SK-N-SH (cell line): Measurements from ENCODE around the gene ZCCHC2. TPM values are rescaled to one million over a fixed set of nuclear protein-coding genes. Genes with fewer than 3 reads are reported as not detected.
A peak's percentile ranks its signal among the peaks of the same experiment; 100 is the strongest.

Experiments used
- CTCF ChIA-PET: fragments of 300-600, 350-600 bp; formaldehyde crosslinking; extraction: SDS; loops from one replicate; lab custom pipeline; 2021; lab: Yijun Ruan, JAX
- POLR2A ChIA-PET: fragments of 350-600 bp; sonication (Branson Sonifier 250); formaldehyde crosslinking; extraction: SDS; loops from one replicate; lab custom pipeline; 2020; ENCODE audit warnings: antibody characterized with exemption, inconsistent platforms; lab: Yijun Ruan, JAX
- DNase-seq: peaks from one replicate; pipeline ENCODE4 v3.0.0; 2012
- H2AFZ ChIP-seq: fragments of 200-600 bp; sonication (generic); 2 replicates; pipeline ENCODE4 v1.8.1; 2016; ENCODE audit warnings: antibody characterized with exemption, mild to moderate bottlenecking, low read depth
- H3F3A ChIP-seq: fragments of 200-600 bp; sonication (generic); replicated peaks from 2 replicates; pipeline ENCODE3; 2016; ENCODE audit warnings: antibody characterized with exemption, mild to moderate bottlenecking; ENCODE audit not compliant: insufficient read depth
- H3K27ac ChIP-seq, 2 experiments: fragments of 200-500 bp in 1 of 2; fragments of 200-600 bp in 1 of 2; sonication (Bioruptor generic) in 1 of 2; sonication (generic), shearing (Covaris generic) in 1 of 2; 2 replicates each; pipeline versions ENCODE4 v1.5.1 to v1.6.1; 2014 to 2016; ENCODE audit warnings: low read depth in 2 of 2, inconsistent platforms in 1 of 2, low read length in 1 of 2, mild to moderate bottlenecking in 1 of 2, mixed read lengths in 1 of 2
- H3K27me3 ChIP-seq: fragments of 200-600 bp; sonication (generic), shearing (Covaris generic); 2 replicates; pipeline ENCODE4 v1.6.1; 2016; ENCODE audit warnings: mixed run types; ENCODE audit not compliant: insufficient read depth
- H3K36me3 ChIP-seq, 2 experiments: fragments of 200-500 bp in 1 of 2; fragments of 200-600 bp in 1 of 2; sonication (Bioruptor generic) in 1 of 2; sonication (generic) in 1 of 2; replicated peaks in 1 of 2; 2 replicates each; pipeline versions ENCODE3 to v1.5.1; 2014 to 2016; ENCODE audit warnings: low read length in 1 of 2, mild to moderate bottlenecking in 1 of 2; ENCODE audit not compliant: insufficient read depth in 2 of 2, control insufficient read depth in 1 of 2
- H3K4me1 ChIP-seq, 2 experiments: fragments of 200-500 bp in 1 of 2; fragments of 200-600 bp in 1 of 2; sonication (Bioruptor generic) in 1 of 2; sonication (generic), shearing (Covaris generic) in 1 of 2; 2 replicates each; pipeline versions ENCODE4 v1.5.1 to v1.6.1; 2014 to 2016; ENCODE audit warnings: low read depth in 1 of 2, low read length in 1 of 2, mixed run types in 1 of 2; ENCODE audit not compliant: insufficient read depth in 2 of 2, control insufficient read depth in 1 of 2
- H3K4me2 ChIP-seq: fragments of 200-600 bp; sonication (generic), shearing (Covaris generic); 2 replicates; pipeline ENCODE4 v1.6.1; 2017; ENCODE audit warnings: mixed run types
- H3K4me3 ChIP-seq, 2 experiments: fragments of 200-500 bp in 1 of 2; fragments of 200-600 bp in 1 of 2; sonication (Bioruptor generic) in 1 of 2; sonication (generic), shearing (Covaris generic) in 1 of 2; 2 replicates each; pipeline versions ENCODE4 v1.5.1 to v1.8.1; 2014 to 2016; ENCODE audit warnings: low read depth in 2 of 2, inconsistent platforms in 1 of 2, low read length in 1 of 2, mild to moderate bottlenecking in 1 of 2, mixed read lengths in 1 of 2, moderate library complexity in 1 of 2
- H3K79me2 ChIP-seq: fragments of 200-600 bp; sonication (generic); 2 replicates; pipeline ENCODE4 v1.8.1; 2017; ENCODE audit warnings: mild to moderate bottlenecking; ENCODE audit not compliant: insufficient read depth
- H3K9ac ChIP-seq: fragments of 200-600 bp; sonication (generic); 2 replicates; pipeline ENCODE4 v1.6.1; 2017; ENCODE audit warnings: mixed run types
- H3K9me2 ChIP-seq: fragments of 200-600 bp; sonication (generic); 2 replicates; pipeline ENCODE4 v1.6.1; 2017; ENCODE audit warnings: mixed run types
- H3K9me3 ChIP-seq: fragments of 200-600 bp; sonication (generic); 2 replicates; pipeline ENCODE4 v1.6.1; 2017; ENCODE audit warnings: mixed run types, mild to moderate bottlenecking, moderate library complexity
- H4K20me1 ChIP-seq: fragments of 200-600 bp; sonication (generic); 2 replicates; pipeline ENCODE4 v1.6.1; 2017; ENCODE audit warnings: mild to moderate bottlenecking, mixed run types; ENCODE audit not compliant: insufficient read depth
- CHD2 ChIP-seq: fragments of 150-350 bp; IDR thresholded peaks from 2 replicates; pipeline ENCODE4 v1.6.1; 2018; ENCODE audit warnings: low read length; ENCODE audit not compliant: partially characterized antibody
- CTCF ChIP-seq: fragments of 200-600 bp; sonication (generic); IDR thresholded peaks from 2 replicates; pipeline ENCODE4 v1.6.1; 2017; ENCODE audit warnings: antibody characterized with exemption, mild to moderate bottlenecking, moderate library complexity
- ELF1 ChIP-seq: IDR thresholded peaks from 2 replicates; pipeline ENCODE4 v1.4.0; 2012
- EP300 ChIP-seq, 2 experiments: IDR thresholded peaks; 2 replicates each; pipeline versions ENCODE4 v1.4.0 to v1.6.1; 2012; ENCODE audit warnings: borderline replicate concordance in 1 of 2, low read depth in 1 of 2, low read length in 1 of 2
- FOSL2 ChIP-seq: IDR thresholded peaks from 2 replicates; pipeline ENCODE4 v1.4.0; 2012; ENCODE audit warnings: low read depth, mild to moderate bottlenecking, moderate library complexity, borderline replicate concordance
- RAD21 ChIP-seq: IDR thresholded peaks from 2 replicates; pipeline ENCODE4 v1.6.1; 2012; ENCODE audit warnings: mild to moderate bottlenecking, low read length
- RCOR1 ChIP-seq: fragments of 150-350 bp; IDR thresholded peaks from 2 replicates; pipeline ENCODE4 v1.6.1; 2017; ENCODE audit warnings: antibody characterized with exemption, low read length
- REST ChIP-seq: IDR thresholded peaks from 2 replicates; pipeline ENCODE4 v1.6.1; 2012; ENCODE audit warnings: mild to moderate bottlenecking, low read depth, low read length, moderate library complexity
- RFX5 ChIP-seq: IDR thresholded peaks from 2 replicates; pipeline ENCODE4 v1.6.1; 2012; ENCODE audit warnings: mild to moderate bottlenecking, improper control_type of control experiment, low read length
- RXRA ChIP-seq: IDR thresholded peaks from 2 replicates; pipeline ENCODE4 v1.4.0; 2012; ENCODE audit warnings: low read depth, mild to moderate bottlenecking, borderline replicate concordance
- SIN3A ChIP-seq: IDR thresholded peaks from 2 replicates; pipeline ENCODE4 v1.6.1; 2012; ENCODE audit warnings: low read depth, mild to moderate bottlenecking, low read length, moderate library complexity, borderline replicate concordance
- TAF1 ChIP-seq: IDR thresholded peaks from 2 replicates; pipeline ENCODE4 v1.6.1; 2012; ENCODE audit warnings: low read depth, mild to moderate bottlenecking, low read length, moderate library complexity, borderline replicate concordance
- TCF12 ChIP-seq: IDR thresholded peaks from 2 replicates; pipeline ENCODE4 v1.4.0; 2012
- TEAD4 ChIP-seq: IDR thresholded peaks from 2 replicates; pipeline ENCODE4 v1.4.0; 2012; ENCODE audit warnings: mild to moderate bottlenecking, borderline replicate concordance; ENCODE audit not compliant: insufficient read depth
- USF1 ChIP-seq: IDR thresholded peaks from 2 replicates; pipeline ENCODE4 v1.4.0; 2012; ENCODE audit warnings: low read depth, borderline replicate concordance
- YY1 ChIP-seq: IDR thresholded peaks from 2 replicates; pipeline ENCODE4 v1.4.0; 2012; ENCODE audit warnings: low read depth, mild to moderate bottlenecking
- ZBTB33 ChIP-seq: IDR thresholded peaks from 2 replicates; pipeline ENCODE4 v1.4.0; 2012; ENCODE audit warnings: low read depth, borderline replicate concordance
- WGBS: methylation state at CpG from one replicate; pipeline ENCODE4 v1.1.6; 2017; ENCODE audit warnings: low lambda C conversion rate; 5-methylcytosine and 5-hydroxymethylcytosine counted together
- polyA plus RNA-seq, 3 experiments: library from polyadenylated mRNA; depleted of rRNA; stranded (reverse); fragments of >200 nt; gene quantifications; 2 replicates each; pipeline ENCODE4 v1.2.3, GENCODE V29; 2012
- TF ChIP-seq, protein P1 (sequence below): fragments of 150-350 bp; IDR thresholded peaks from 2 replicates; pipeline ENCODE4 v1.6.1; 2017; ENCODE audit warnings: antibody characterized with exemption, low read length, low read depth, borderline replicate concordance

ZCCHC2 gene
- polyA plus RNA-seq, 1 of the 3 experiments (the other 2 are of a cell fraction): 7.3 TPM

DNA sequence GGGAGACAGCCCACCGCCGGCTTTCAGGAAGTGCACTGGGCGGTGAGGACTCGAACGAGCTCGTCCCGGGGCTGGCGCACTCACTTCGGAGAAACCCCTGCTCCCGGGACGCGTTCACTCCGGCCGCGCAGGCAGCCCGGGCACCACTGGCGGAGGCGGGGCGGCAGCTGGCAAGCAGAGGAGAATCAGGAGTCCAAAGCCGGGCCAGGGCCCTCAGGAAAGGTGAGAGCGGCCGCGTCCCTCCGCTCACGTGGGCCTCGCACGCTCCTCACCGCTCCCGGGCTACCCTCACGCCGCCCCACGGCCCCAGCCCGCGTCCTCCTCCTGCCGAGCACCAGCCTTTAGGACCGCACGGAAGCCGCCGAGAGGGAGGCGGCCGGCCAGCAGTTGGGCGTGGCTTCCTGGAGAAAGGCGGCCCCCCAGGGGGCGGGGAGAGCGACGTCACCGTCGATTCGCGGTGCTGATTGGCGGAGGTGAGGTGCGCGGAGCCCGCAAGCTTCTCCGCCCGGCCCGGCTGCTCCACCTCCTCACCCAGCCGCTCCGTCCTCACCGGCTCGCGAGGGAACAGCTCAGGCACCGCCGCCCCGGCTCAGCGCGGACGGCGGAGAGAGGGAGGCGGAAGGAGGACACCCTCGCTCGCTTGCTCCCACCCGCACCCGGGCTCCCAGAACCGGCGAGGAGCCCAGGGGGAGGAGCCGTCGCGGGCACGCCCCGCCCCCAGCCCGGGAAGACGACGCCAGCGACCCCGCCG, at the start of gene ZCCHC2 (continued):
- TF ChIP-seq RXRA (no peak), TCF12 (no peak), EP300 (IDR thresholded peaks at IDR 0.05; ENCODE audit: borderline replicate concordance in 1 of 2, low read depth in 1 of 2, low read length in 1 of 2) (peak in 1 of 2 experiments; percentile 38; a peak in 1 of 4 replicates), CTCF (no peak), USF1 (peak; percentile 61), TEAD4 (0 out of 2 replicates have a peak, but pooled peaks have one; percentile 43), TAF1 (peak; percentile 98), SIN3A (peak; percentile 89; the same call in 1 of the 2 replicates), RFX5 (peak; percentile 89)

- Histone ChIP-seq H3F3A (no peaks in the 10 kb centered on the region), H3K4me3 (no peak overlapping the region), H3K9me3 (peaks cover 9% of the 10 kb centered on the region; the same call in 1 of the 2 replicates), H3K9ac (no peak overlapping the region), H3K4me2 (no peak overlapping the region), H4K20me1 (no peaks in the 10 kb centered on the region), H3K9me2 (no peaks in the 10 kb centered on the region), H3K79me2 (no peaks in the 10 kb centered on the region), H3K27ac (no peak overlapping the region), H2AFZ (no peak overlapping the region), H3K4me1 (no peaks in the 10 kb centered on the region), H3K36me3 (no peaks in the 10 kb centered on the region), H3K27me3 (peaks cover 7% of the 10 kb centered on the region; the same call in 1 of the 2 replicates)
- WGBS: 32% methylated on average over 1 of the region's 1 CpG
- ChIA-PET POLR2A (no interaction called here), CTCF (no interaction called here)
- TF ChIP-seq ELF1: no peak
- TF ChIP-seq CHD2: no peak
- TF ChIP-seq ZBTB33: no peak
- TF ChIP-seq, protein P1, sequence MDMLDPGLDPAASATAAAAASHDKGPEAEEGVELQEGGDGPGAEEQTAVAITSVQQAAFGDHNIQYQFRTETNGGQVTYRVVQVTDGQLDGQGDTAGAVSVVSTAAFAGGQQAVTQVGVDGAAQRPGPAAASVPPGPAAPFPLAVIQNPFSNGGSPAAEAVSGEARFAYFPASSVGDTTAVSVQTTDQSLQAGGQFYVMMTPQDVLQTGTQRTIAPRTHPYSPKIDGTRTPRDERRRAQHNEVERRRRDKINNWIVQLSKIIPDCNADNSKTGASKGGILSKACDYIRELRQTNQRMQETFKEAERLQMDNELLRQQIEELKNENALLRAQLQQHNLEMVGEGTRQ: no peak
- no peak for TF ChIP-seq YY1
- TF ChIP-seq REST: no peak
- TF ChIP-seq FOSL2: no peak
- TF ChIP-seq RFX5: no peak
- TF ChIP-seq RAD21: no peak
- TF ChIP-seq TEAD4: no peak
- TF ChIP-seq CTCF: no peak
- no peak for TF ChIP-seq RCOR1
- no peak for DNase-seq
Observed at GRCh38 chr18:62479574-62479973, 43.3 kb upstream of the ZCCHC2 start.
